K562 (cell line): ENCODE results near the gene EML1.

Experiments used
- ATF3 ChIP-seq, 2 experiments: fragments of 450-650 bp in 1 of 2; sonication (generic) in 1 of 2; formaldehyde crosslinking in 1 of 2; IDR thresholded peaks in 1 of 2; conservative IDR thresholded peaks in 1 of 2; 2 replicates each; pipeline versions ENCODE4 v1.6.1 to v1.8.1; 2016 to 2023; ENCODE audit warnings: mild to moderate bottlenecking in 2 of 2, moderate library complexity in 2 of 2, inconsistent platforms in 1 of 2, missing genetic modification reagents in 1 of 2
- BACH1 ChIP-seq: fragments of 200-800 bp; sonication (Bioruptor generic); IDR thresholded peaks from 2 replicates; pipeline ENCODE4 v1.6.1; 2016; ENCODE audit warnings: missing genetic modification characterization, missing compliant biosample characterization
- CTCF ChIP-seq, 3 experiments: IDR thresholded peaks in 2 of 3; conservative IDR thresholded peaks in 1 of 3; 2 replicates each; pipeline ENCODE4 v1.5.1; 2011 to 2012; ENCODE audit warnings: low read length in 3 of 3, mild to moderate bottlenecking in 3 of 3, control low read depth in 2 of 3, improper control_type of control experiment in 1 of 3, inconsistent platforms in 1 of 3, low read depth in 1 of 3, mixed read lengths in 1 of 3, moderate library complexity in 1 of 3; ENCODE audit not compliant: insufficient read depth in 2 of 3
- FOXP1 ChIP-seq: sonication (generic); formaldehyde crosslinking; IDR thresholded peaks from 2 replicates; pipeline ENCODE4 v1.8.0; 2022; ENCODE audit warnings: mild to moderate bottlenecking, missing genetic modification reagents
- HINFP ChIP-seq: fragments of 450-650 bp; conservative IDR thresholded peaks from 2 replicates; pipeline ENCODE4 v1.6.1; 2016; ENCODE audit warnings: missing genetic modification characterization, low read depth, mild to moderate bottlenecking, control low read depth, missing compliant biosample characterization
- MCM3 ChIP-seq: fragments of 450-650 bp; IDR thresholded peaks from 2 replicates; pipeline ENCODE4 v1.6.1; 2016
- MYC ChIP-seq, 2 experiments: fragments of 250-450 bp in 1 of 2; sonication (Bioruptor Pico) in 1 of 2; IDR thresholded peaks; 2 replicates each; pipeline versions ENCODE4 v1.5.1 to v1.6.1; 2012 to 2021; ENCODE audit warnings: low read depth in 2 of 2, borderline replicate concordance in 1 of 2, improper control_type of control experiment in 1 of 2, low read length in 1 of 2, mild to moderate bottlenecking in 1 of 2, moderate library complexity in 1 of 2
- RBM22 ChIP-seq: fragments of 200-400 bp; formaldehyde crosslinking; IDR thresholded peaks from 2 replicates; pipeline ENCODE4 v1.6.1; 2018; ENCODE audit warnings: low read length, low read depth; ENCODE audit not compliant: poor library complexity, severe bottlenecking
- RFX1 ChIP-seq: fragments of 450-650 bp; IDR thresholded peaks from 2 replicates; pipeline ENCODE4 v1.6.1; 2016; ENCODE audit warnings: mild to moderate bottlenecking, moderate library complexity
- RFX5 ChIP-seq: IDR thresholded peaks from 2 replicates; pipeline ENCODE4 v1.6.1; 2011; ENCODE audit warnings: low read depth, mild to moderate bottlenecking, improper control_type of control experiment, low read length
- SMARCE1 ChIP-seq: fragments of 450-650 bp; IDR thresholded peaks from 2 replicates; pipeline ENCODE4 v1.7.1; 2016; ENCODE audit warnings: mild to moderate bottlenecking
- TAF1 ChIP-seq: IDR thresholded peaks from 2 replicates; pipeline ENCODE4 v1.6.1; 2011; ENCODE audit warnings: mild to moderate bottlenecking, low read length, moderate library complexity; ENCODE audit not compliant: insufficient read depth, control insufficient read depth, severe bottlenecking; ENCODE audit errors: extremely low read depth
- ZBTB9 ChIP-seq: fragments of 450-650 bp; formaldehyde crosslinking; IDR thresholded peaks from 2 replicates; pipeline ENCODE4 v1.4.0; 2020; ENCODE audit warnings: mild to moderate bottlenecking, moderate library complexity
- ZNF318 ChIP-seq, 2 experiments: fragments of 450-650 bp; IDR thresholded peaks; 2 replicates each; pipeline ENCODE4 v1.6.1; 2016; ENCODE audit warnings: mild to moderate bottlenecking in 2 of 2, borderline replicate concordance in 1 of 2, low read depth in 1 of 2, moderate library complexity in 1 of 2

GRCh38 chr14:99905121-99905520 is 111.9 kb downstream of the EML1 start:
- TF ChIP-seq TAF1: no peak
- no peak for TF ChIP-seq RFX5
- no peak for TF ChIP-seq CTCF (IDR thresholded peaks at IDR 0.05 in 2 of 3, conservative IDR thresholded peaks at IDR 0.05 in 1 of 3; ENCODE audit: insufficient read depth in 2 of 3, low read depth in 1 of 3, low read length in 3 of 3)
- TF ChIP-seq RFX1: no peak
- TF ChIP-seq MCM3: no peak
- no peak for TF ChIP-seq SMARCE1
- no peak for TF ChIP-seq ATF3 (IDR thresholded peaks at IDR 0.05)
- TF ChIP-seq ATF3 (CRISPR knock-in tag; conservative IDR thresholded peaks at IDR 0.05): no peak
- no peak for TF ChIP-seq BACH1
- TF ChIP-seq ZBTB9 (CRISPR knock-in tag): no peak
- TF ChIP-seq ZNF318 (IDR thresholded peaks at IDR 0.05; ENCODE audit: borderline replicate concordance in 1 of 2, low read depth in 1 of 2): no peak
- TF ChIP-seq HINFP (tag): no peak
- TF ChIP-seq FOXP1: no peak
- TF ChIP-seq RBM22: no peak
- no peak for TF ChIP-seq MYC (IDR thresholded peaks at IDR 0.05; ENCODE audit: low read depth, low read length)
- TF ChIP-seq MYC (CRISPR knock-in tag; IDR thresholded peaks at IDR 0.05; ENCODE audit: borderline replicate concordance, low read depth): no peak
